Right lung (tissue), 5 donors: ENCODE measurements around the gene MRPS16. TPM values are rescaled to one million over a fixed set of nuclear protein-coding genes. Genes with fewer than 3 reads are reported as not detected.

Source experiments
- DNase-seq, 2 donors: peaks; one replicate each; pipeline ENCODE4 v3.0.0-alpha.2; 2013
- polyA plus RNA-seq, 5 donors: library from polyadenylated mRNA; unstranded; fragments of 120-200 nt; gene quantifications; one replicate each; pipeline versions ENCODE4 v1.2.1 to v1.2.3, GENCODE V29; 2013; ENCODE audit warnings: inconsistent platforms in 1 of 5, low replicate concordance in 1 of 5; ENCODE audit not compliant: insufficient read length in 5 of 5, insufficient read depth in 1 of 5

The MRPS16 gene
- polyA plus RNA-seq, 5 donors = 58.7 to 73.6 (median 62.9) TPM

DNA sequence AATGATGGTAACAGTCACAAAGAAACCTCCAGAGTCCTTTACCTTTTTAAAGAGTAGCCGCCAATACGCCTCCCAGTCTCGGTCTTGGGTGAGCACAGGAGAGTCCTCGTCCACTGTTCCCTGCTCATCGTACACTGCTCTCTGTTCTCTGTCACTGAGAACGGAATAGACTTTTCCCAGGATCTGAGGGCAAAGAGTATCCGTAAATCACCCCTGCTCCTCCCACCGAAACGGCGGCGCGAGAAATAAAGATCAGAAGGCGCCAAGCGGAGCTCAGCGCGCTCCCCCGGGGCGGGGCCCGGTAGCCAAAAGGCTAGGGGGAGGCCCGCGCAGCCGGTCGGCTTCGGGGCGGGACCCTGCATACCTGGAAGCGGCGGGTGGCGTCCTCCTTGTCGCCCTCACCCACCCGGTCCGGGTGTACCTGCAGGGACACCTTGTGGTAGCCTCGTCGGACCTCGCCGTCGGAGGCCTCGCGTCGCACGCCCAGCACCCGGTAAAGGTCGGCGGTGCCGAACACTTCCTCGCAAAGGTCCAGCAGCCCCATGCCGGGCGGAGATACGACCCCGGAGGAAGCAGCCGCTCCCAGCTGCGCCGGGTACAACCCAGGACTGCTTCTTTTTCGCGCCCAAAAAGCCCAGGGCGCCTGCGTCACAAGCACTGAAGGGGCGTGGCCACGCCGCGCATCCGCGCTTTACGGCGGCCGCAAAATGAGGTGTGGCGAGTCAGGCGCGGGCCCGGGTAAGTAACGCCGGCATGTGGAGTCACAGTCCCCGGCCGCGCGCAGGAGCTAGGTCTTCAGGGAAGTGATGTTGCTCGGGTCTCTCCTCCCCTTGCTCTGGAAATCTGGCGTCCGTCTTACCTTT is 5.6 kb downstream of the MRPS16 start, which contains the start of gene DNAJC9:
Gene DNAJC9 (minus strand): TSS at position 610 of the 863 bp plus-strand sequence. CDS start 66 bp downstream, at position 544.
- DNase-seq = peak; percentile 93 to 94

GRCh38 chr10:73246322-73246645 is 6.2 kb downstream of the MRPS16 start:
- DNase-seq = no peak

- no peak for DNase-seq
Observed at GRCh38 chr10:73244866-73245477, 7.5 kb downstream of the MRPS16 start.

DNA sequence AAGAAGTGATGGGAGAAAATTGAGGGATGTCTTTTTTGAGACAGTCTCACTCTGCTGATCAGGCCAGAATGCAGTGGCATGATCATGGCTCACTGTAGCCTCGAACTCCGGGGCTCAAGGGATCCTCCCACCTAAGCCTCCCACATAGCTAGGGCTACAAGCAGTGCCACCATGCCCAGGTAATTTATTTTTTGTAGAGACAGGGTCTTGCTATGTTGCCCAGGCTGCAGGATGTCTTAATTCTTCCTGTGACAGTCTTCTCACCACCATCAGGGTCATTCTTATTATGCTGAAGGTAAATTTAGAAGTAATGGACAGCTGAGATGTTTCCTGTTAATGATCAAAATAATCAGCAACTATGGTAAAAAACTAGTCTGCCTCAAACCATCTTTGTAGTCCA is 12.5 kb downstream of the MRPS16 start:
- no peak for DNase-seq

GRCh38 chr10:73238990-73239566 is 13.4 kb downstream of the MRPS16 start:
- DNase-seq = no peak

- no peak for DNase-seq
Observed at GRCh38 chr10:73234695-73235094, 17.7 kb downstream of the MRPS16 start.

DNA sequence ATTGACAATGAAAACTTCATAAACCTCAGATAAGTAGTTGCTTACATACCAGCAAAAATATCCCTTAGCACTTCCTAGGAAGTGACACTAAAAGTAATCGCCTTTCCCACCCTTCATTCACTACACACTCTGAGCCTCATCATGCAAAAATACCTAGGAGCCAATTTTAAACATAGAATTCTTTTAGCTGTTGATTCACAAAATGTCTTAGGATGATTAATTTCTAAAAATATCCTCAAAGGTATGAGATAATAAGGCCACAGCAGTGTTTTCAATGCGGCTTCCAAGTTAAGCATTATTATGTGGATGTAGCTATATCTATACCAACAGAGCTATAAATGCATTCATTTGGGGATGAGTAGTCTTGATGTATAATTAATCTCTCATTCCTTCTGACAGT is 18.6 kb downstream of the MRPS16 start:
- no peak for DNase-seq

- no peak for DNase-seq
Observed at GRCh38 chr10:73232887-73233286, 19.6 kb downstream of the MRPS16 start.

GRCh38 chr10:73229567-73229966 is 22.9 kb downstream of the MRPS16 start:
- DNase-seq = no peak

DNA sequence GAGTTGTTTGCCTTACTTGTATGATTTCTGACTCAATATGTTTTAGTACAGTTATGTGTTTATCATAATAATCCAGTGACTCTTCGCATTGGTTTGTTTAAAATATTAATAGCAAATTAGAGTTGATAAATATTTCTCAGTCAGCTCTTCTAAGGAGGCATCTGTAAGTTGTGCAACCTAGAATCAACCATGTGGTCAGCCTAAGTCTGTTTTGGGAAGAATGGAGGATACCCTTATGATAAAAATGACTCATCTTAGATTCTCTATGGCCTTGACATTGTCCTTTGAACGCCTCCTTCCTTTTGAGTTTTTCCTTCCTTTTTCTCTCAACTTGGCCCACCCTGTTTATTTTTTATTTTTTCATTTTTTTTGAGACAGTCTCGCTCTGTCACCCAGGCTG is 24.2 kb downstream of the MRPS16 start:
- DNase-seq = no peak

- no peak for DNase-seq
Observed at GRCh38 chr10:73226663-73227062, 25.8 kb downstream of the MRPS16 start.

DNA sequence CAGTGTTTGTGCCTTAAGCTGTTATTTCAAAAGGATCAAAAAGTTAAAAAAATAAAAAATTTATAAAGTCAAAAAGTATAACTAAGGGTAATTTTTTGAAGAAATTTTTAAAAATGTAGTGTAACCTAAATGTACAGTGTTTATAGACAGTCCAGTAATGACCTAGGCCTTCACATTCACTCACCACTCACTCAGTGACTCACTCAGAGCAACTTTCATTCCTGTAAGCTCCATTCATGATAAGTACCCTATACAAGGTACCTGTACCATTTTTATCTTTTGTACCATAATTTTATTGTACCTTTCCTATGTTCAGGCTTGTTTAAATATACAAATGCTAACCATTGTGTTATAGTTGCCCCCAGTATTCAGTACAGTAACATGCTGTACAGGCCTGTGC is 26.9 kb downstream of the MRPS16 start:
- DNase-seq = no peak

DNA sequence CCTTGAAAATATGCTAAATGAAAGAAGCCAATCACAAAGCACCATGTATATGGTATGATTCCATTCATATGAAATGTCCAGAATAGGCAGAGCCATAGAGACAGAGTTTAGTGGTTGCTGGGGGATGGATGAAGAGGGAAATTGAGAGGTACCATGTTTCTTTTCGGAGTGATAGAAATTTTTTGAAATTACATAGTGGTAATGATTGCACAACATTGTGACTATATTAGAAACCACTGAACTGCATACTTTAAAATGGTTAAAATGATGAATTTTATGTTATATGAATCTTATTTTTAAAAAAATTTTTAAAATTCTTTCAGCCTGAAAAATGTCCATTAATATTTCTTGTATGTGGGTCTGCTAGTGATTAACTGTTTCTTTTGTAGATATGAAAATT is 31.5 kb downstream of the MRPS16 start:
- DNase-seq = no peak

GRCh38 chr10:73219384-73219783 is 33.1 kb downstream of the MRPS16 start:
- no peak for DNase-seq

- DNase-seq = no peak
Observed at GRCh38 chr10:73218431-73219191, 33.8 kb downstream of the MRPS16 start.

- DNase-seq = no peak
Observed at GRCh38 chr10:73217628-73218027, 34.8 kb downstream of the MRPS16 start.

GRCh38 chr10:73215749-73216148 is 36.7 kb downstream of the MRPS16 start:
- DNase-seq = no peak

GRCh38 chr10:73211106-73211811 is 41.2 kb downstream of the MRPS16 start:
- no peak for DNase-seq

GRCh38 chr10:73210395-73211105 is 41.9 kb downstream of the MRPS16 start:
- no peak for DNase-seq

- DNase-seq = no peak
Observed at GRCh38 chr10:73209705-73210104, 42.7 kb downstream of the MRPS16 start.

DNA sequence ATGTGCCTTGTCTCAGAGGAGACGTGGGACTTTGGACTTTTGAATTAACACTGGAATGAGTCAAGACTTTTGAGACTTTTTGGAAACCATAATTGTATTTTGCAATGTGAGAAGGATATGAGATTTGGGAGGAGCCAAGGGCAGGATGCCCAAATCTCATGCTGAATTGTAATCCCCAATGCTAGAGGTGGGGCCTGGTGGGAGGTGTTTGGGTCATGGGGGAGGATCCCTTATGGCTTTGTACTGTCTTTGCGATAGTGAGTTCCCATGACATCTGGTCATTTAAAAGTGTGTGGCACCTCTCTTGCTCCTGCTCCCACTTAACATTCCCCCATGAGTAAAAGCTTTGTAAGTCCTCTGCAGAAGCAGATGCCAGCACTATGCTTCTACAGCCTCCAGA is 44.6 kb downstream of the MRPS16 start:
- no peak for DNase-seq
